Body of pancreas (tissue), 4 donors: ENCODE measurements around the gene ATP1A2. TPM values are rescaled to one million over a fixed set of nuclear protein-coding genes. Genes with fewer than 3 reads are reported as not detected.

Source experiments
- ATAC-seq: fragments of 150-250 bp; one replicate; pipeline ENCODE4 v1.9.1; 2016
- DNase-seq, 4 donors: peaks; one replicate each; pipeline ENCODE4 v3.0.0-alpha.2; 2019
- H3K27ac ChIP-seq, 4 donors: fragments of 200-600 bp; sonication (generic); 1 replicate in 3 of 4; 2 replicates in 1 of 4; pipeline versions ENCODE4 v1.5.1 to v1.6.1; 2016 to 2019; ENCODE audit warnings: mild to moderate bottlenecking in 1 of 4, mixed read lengths in 1 of 4, moderate library complexity in 1 of 4
- H3K27me3 ChIP-seq, 2 donors: fragments of 200-600 bp; sonication (generic); one replicate each; pipeline ENCODE4 v1.6.0; 2016; ENCODE audit warnings: mild to moderate bottlenecking in 1 of 2
- H3K36me3 ChIP-seq, 2 donors: fragments of 200-600 bp; sonication (generic); replicated peaks in 1 of 2; 2 replicates each; pipeline ENCODE4 v1.5.1; 2016; ENCODE audit warnings: low read depth in 2 of 2; ENCODE audit not compliant: insufficient read depth in 1 of 2
- H3K4me1 ChIP-seq: fragments of 200-600 bp; sonication (generic); one replicate; pipeline ENCODE4 v1.6.0; 2016
- H3K4me3 ChIP-seq, 2 donors: fragments of 200-600 bp; sonication (generic); 1 replicate in 1 of 2; 2 replicates in 1 of 2; pipeline ENCODE4 v1.5.1; 2016 to 2019
- H3K9me3 ChIP-seq, 3 donors: fragments of 200-600 bp; sonication (generic); 1 replicate in 2 of 3; 2 replicates in 1 of 3; pipeline ENCODE4 v1.5.1; 2016
- CTCF ChIP-seq, 7 experiments: fragments of 450-650 bp in 4 of 7; fragments of 200-600 bp in 3 of 7; sonication (generic) in 3 of 7; IDR thresholded peaks; one replicate each; pipeline ENCODE4 v1.5.1; 2016 to 2019; ENCODE audit warnings: antibody characterized with exemption in 7 of 7
- POLR2A ChIP-seq, 3 donors: fragments of 450-650 bp; IDR thresholded peaks; one replicate each; pipeline ENCODE4 v1.6.1; 2016; ENCODE audit warnings: antibody characterized with exemption in 3 of 3, mild to moderate bottlenecking in 2 of 3
- WGBS, 2 donors: methylation state at CpG; one replicate each; pipeline ENCODE4 v1.1.5; 2017; 5-methylcytosine and 5-hydroxymethylcytosine counted together
- intact Hi-C: fragments of 100-400 bp; cut with DNase I; formaldehyde crosslinking; loops from one replicate; pipeline ENCODE4 v1.15.1; 2023
- total RNA-seq, 2 donors: library from RNA; depleted of rRNA; stranded (reverse); fragments of >200 nt; gene quantifications; one replicate each; pipeline ENCODE4 v1.1.0, GENCODE V29; 2016

The ATP1A2 gene
- total RNA-seq, 2 donors from 2014 or later, result 1.6 to 41.2 TPM

DNA sequence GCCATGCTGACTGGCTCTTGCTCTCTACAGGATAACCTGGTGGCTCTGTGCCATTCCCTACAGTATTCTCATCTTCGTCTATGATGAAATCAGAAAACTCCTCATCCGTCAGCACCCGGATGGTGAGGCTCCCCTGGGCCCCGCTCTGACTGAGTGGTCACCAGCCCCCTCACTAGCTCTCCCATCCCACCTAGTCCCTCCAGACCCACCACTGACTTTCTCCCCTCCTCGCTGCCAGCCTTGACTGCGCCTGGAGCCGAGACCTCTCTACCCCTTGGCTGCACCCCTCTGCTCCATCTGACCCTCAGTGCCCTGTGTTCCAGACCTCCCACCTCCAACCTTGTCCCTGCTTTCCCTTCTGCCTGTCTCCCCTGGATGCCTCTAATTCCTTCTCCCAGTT lies 70.7 kb downstream of the ATP1A2 start:
- ATAC-seq (no peak), DNase-seq (no peak)
- WGBS, 2 donors, result 71 to 82% methylated on average over 7 of the region's 7 CpGs
- intact Hi-C loops, result no loop called here
- H3K36me3 ChIP-seq, result no peaks in the 10 kb centered on the region
- no peak overlapping the region for H3K4me3 ChIP-seq
- no peaks in the 10 kb centered on the region for H3K27me3 ChIP-seq
- no peak overlapping the region for H3K27ac ChIP-seq
- H3K4me1 ChIP-seq, result no peaks in the 10 kb centered on the region
- no peaks in the 10 kb centered on the region for H3K9me3 ChIP-seq
- TF ChIP-seq CTCF (IDR thresholded peaks at IDR 0.05), result no peak
- TF ChIP-seq POLR2A (IDR thresholded peaks at IDR 0.05), result no peak

DNA sequence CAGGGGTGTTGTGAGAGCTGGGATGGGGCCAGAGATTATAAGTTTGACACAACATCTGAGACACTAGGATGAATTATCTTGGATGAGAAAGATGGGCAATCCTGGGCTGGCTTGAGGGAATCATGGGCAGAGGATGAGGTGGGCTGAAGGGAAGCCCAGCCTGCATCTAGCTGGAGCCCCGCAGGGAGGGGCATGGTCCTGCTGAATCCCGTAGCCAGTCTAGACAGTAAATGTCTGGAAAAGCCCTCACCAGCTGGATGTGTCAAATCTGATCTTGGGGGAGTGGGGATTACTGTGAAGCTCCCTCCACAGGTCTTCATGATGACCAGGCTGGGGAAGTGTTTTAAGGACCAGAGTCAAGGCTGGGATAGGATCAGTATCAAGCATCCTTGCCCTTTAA lies 71.2 kb downstream of the ATP1A2 start:
- ATAC-seq, result no peak
- DNase-seq, result no peak
- Histone ChIP-seq H3K9me3 (no peaks in the 10 kb centered on the region), H3K27ac (no peak overlapping the region), H3K4me3 (no peak overlapping the region), H3K27me3 (no peaks in the 10 kb centered on the region), H3K4me1 (no peaks in the 10 kb centered on the region), H3K36me3 (no peaks in the 10 kb centered on the region)
- TF ChIP-seq CTCF (IDR thresholded peaks at IDR 0.05) (no peak), POLR2A (IDR thresholded peaks at IDR 0.05) (no peak)
- 55 to 73% methylated on average over 2 of the region's 2 CpGs for WGBS, 2 donors
- intact Hi-C loops, result no loop called here

- 48 to 71% methylated on average over 5 to 7 of the region's 7 CpGs for WGBS, 2 donors
- intact Hi-C loops, result no loop called here
- no peak for ATAC-seq
Measured at GRCh38 chr1:160187407-160187806, 71.8 kb downstream of the ATP1A2 start.

DNA sequence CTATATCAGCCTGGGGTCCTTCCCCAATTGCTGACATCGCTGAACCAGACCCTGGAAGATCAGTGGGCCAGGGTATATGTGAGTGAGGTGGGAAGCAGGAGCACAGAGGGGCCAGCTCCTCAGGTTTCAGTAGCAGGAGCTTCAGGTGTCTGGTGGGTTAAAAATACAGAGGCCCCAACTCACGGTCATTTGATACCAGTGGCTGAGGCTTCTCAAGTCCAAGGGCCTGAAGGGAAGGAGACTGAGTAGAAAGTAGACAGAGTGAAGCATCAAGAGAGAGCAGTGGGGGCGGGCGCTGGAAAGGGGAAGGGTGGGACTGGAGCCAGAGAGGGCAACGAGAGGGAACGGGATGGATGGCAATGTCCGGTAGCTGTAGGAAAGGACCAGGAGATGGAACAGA lies 72.8 kb downstream of the ATP1A2 start:
- Histone ChIP-seq H3K36me3 (no peaks in the 10 kb centered on the region), H3K27ac (no peak overlapping the region), H3K9me3 (no peaks in the 10 kb centered on the region), H3K27me3 (no peaks in the 10 kb centered on the region), H3K4me1 (peaks cover 10% of the 10 kb centered on the region), H3K4me3 (no peak overlapping the region)
- ATAC-seq (no peak), DNase-seq (no peak)
- 73 to 82% methylated on average over 7 of the region's 7 CpGs for WGBS, 2 donors
- TF ChIP-seq POLR2A (IDR thresholded peaks at IDR 0.05), result no peak
- no peak for TF ChIP-seq CTCF (IDR thresholded peaks at IDR 0.05)
- intact Hi-C loops, result no loop called here

More at GRCh38 chr1:160187407-160187806, 71.8 kb downstream of the ATP1A2 start:
- no peaks in the 10 kb centered on the region for H3K9me3 ChIP-seq
- no peaks in the 10 kb centered on the region for H3K36me3 ChIP-seq
- no peak for DNase-seq
- H3K4me3 ChIP-seq, result no peak overlapping the region
- TF ChIP-seq POLR2A (IDR thresholded peaks at IDR 0.05) (no peak), CTCF (IDR thresholded peaks at IDR 0.05) (no peak)
- H3K27ac ChIP-seq, result no peak overlapping the region
- no peaks in the 10 kb centered on the region for H3K27me3 ChIP-seq
- peaks cover under 1% of the 10 kb centered on the region for H3K4me1 ChIP-seq
